IMR-90 (cell line): ENCODE data around the gene CAMTA1. TPM values are rescaled to one million over a fixed set of nuclear protein-coding genes. Genes with fewer than 3 reads are reported as not detected.

Experiments used
- ATAC-seq: fragments of 200-7000 bp; cut with Tn5 transposase; 2 replicates; pipeline ENCODE4 v1.9.1; 2020; ENCODE audit warnings: low read depth, mild to moderate bottlenecking, moderate library complexity
- BruUV-seq: library from RNA; stranded (reverse); fragments of 400-500 nt; replicated peaks from 2 replicates; lab custom pipeline; 2021; lab: Mats Ljungman, UMichigan
- CTCF ChIA-PET: fragments of 300-600 bp; formaldehyde crosslinking; extraction: SDS; loops from one replicate; lab custom pipeline; 2021; ENCODE audit warnings: antibody characterized with exemption; lab: Yijun Ruan, JAX
- POLR2A ChIA-PET: fragments of 300-600 bp; sonication (Branson Sonifier 250); formaldehyde crosslinking; loops from one replicate; lab custom pipeline; 2022; ENCODE audit warnings: antibody characterized with exemption; ENCODE audit not compliant: unreplicated experiment; lab: Charles Lee
- DNase-seq: peaks from one replicate; pipeline ENCODE4 v3.0.0; 2013
- H2AFZ ChIP-seq: replicated peaks from 2 replicates; pipeline ENCODE3; 2013; ENCODE audit warnings: low read length, mild to moderate bottlenecking; ENCODE audit not compliant: poor library complexity
- H2AK5ac ChIP-seq: 2 replicates; pipeline ENCODE4 v1.6.1; 2013; ENCODE audit warnings: low read depth, low read length, inconsistent platforms
- H2AK9ac ChIP-seq: replicated peaks from 2 replicates; pipeline ENCODE3; 2013; ENCODE audit warnings: mild to moderate bottlenecking, low read depth, low read length, moderate library complexity; ENCODE audit not compliant: poor library complexity
- H2BK120ac ChIP-seq: 2 replicates; pipeline ENCODE4 v1.6.1; 2013; ENCODE audit warnings: low read depth, low read length, inconsistent platforms
- H2BK15ac ChIP-seq: 3 replicates; pipeline ENCODE4 v1.6.1; 2013; ENCODE audit warnings: low read depth, low read length, inconsistent platforms
- H2BK20ac ChIP-seq: 2 replicates; pipeline ENCODE4 v1.6.1; 2013; ENCODE audit warnings: low read depth, mild to moderate bottlenecking, inconsistent platforms, low read length, moderate library complexity
- H2BK5ac ChIP-seq: 2 replicates; pipeline ENCODE4 v1.6.1; 2013; ENCODE audit warnings: mild to moderate bottlenecking, low read depth, low read length, inconsistent platforms; ENCODE audit not compliant: poor library complexity, severe bottlenecking
- H3K14ac ChIP-seq: replicated peaks from 2 replicates; pipeline ENCODE4 v1.6.1; 2013; ENCODE audit warnings: low read depth, low read length, inconsistent platforms
- H3K18ac ChIP-seq: 2 replicates; pipeline ENCODE4 v1.6.1; 2013; ENCODE audit warnings: low read depth, low read length, control low read depth
- H3K23ac ChIP-seq: 2 replicates; pipeline ENCODE4 v1.6.1; 2013; ENCODE audit warnings: low read depth, low read length, inconsistent platforms
- H3K27ac ChIP-seq: 2 replicates; pipeline ENCODE4 v1.5.1; 2013; ENCODE audit warnings: mild to moderate bottlenecking, control low read depth, low read length; ENCODE audit not compliant: insufficient read depth
- H3K27me3 ChIP-seq: 2 replicates; pipeline ENCODE4 v1.6.1; 2013; ENCODE audit warnings: low read length; ENCODE audit not compliant: control insufficient read depth, insufficient read depth
- H3K36me3 ChIP-seq: 2 replicates; pipeline ENCODE4 v1.6.1; 2013; ENCODE audit warnings: low read length, mixed read lengths; ENCODE audit not compliant: control insufficient read depth, insufficient read depth
- H3K4ac ChIP-seq: 2 replicates; pipeline ENCODE4 v1.6.1; 2013; ENCODE audit warnings: low read depth, low read length, inconsistent platforms
- H3K4me1 ChIP-seq: 2 replicates; pipeline ENCODE4 v1.6.1; 2013; ENCODE audit warnings: low read length, mixed read lengths; ENCODE audit not compliant: control insufficient read depth, insufficient read depth
- H3K4me2 ChIP-seq: 2 replicates; pipeline ENCODE4 v1.6.1; 2013; ENCODE audit warnings: low read depth, mild to moderate bottlenecking, control low read depth, low read length, moderate library complexity
- H3K4me3 ChIP-seq: 2 replicates; pipeline ENCODE4 v1.5.1; 2013; ENCODE audit warnings: low read depth, mild to moderate bottlenecking, control low read depth, low read length, moderate library complexity; ENCODE audit not compliant: insufficient read depth
- H3K56ac ChIP-seq: 2 replicates; pipeline ENCODE4 v1.6.1; 2013; ENCODE audit warnings: low read length, inconsistent platforms; ENCODE audit not compliant: insufficient read depth; ENCODE audit errors: extremely low read depth
- H3K79me1 ChIP-seq, 2 experiments: 2 replicates each; pipeline ENCODE4 v1.6.1; 2013; ENCODE audit warnings: low read length in 2 of 2, inconsistent platforms in 1 of 2, low read depth in 1 of 2
- H3K9ac ChIP-seq: 2 replicates; pipeline ENCODE4 v1.6.1; 2013; ENCODE audit warnings: low read depth, low read length, control low read depth
- H3K9me1 ChIP-seq: 2 replicates; pipeline ENCODE4 v1.6.1; 2013; ENCODE audit warnings: low read length, inconsistent platforms; ENCODE audit not compliant: insufficient read depth
- H3K9me3 ChIP-seq: 2 replicates; pipeline ENCODE4 v1.6.1; 2013; ENCODE audit warnings: low read length; ENCODE audit not compliant: control insufficient read depth, insufficient read depth
- H4K20me1 ChIP-seq: 2 replicates; pipeline ENCODE4 v1.6.1; 2013; ENCODE audit warnings: low read length, inconsistent platforms; ENCODE audit not compliant: insufficient read depth
- H4K5ac ChIP-seq: 2 replicates; pipeline ENCODE4 v1.6.1; 2013; ENCODE audit warnings: mild to moderate bottlenecking, low read depth, low read length, control low read depth
- H4K8ac ChIP-seq, 2 experiments: 2 replicates each; pipeline ENCODE4 v1.6.1; 2013; ENCODE audit warnings: low read depth in 2 of 2, low read length in 2 of 2, control low read depth in 1 of 2, inconsistent platforms in 1 of 2
- H4K91ac ChIP-seq: 2 replicates; pipeline ENCODE4 v1.6.1; 2013; ENCODE audit warnings: low read depth, low read length, inconsistent platforms; ENCODE audit not compliant: insufficient read depth
- BHLHE40 ChIP-seq: fragments of 150-350 bp; IDR thresholded peaks from 2 replicates; pipeline ENCODE4 v1.6.1; 2016; ENCODE audit warnings: mild to moderate bottlenecking, low read depth, low read length
- CEBPB ChIP-seq: IDR thresholded peaks from 2 replicates; pipeline ENCODE4 v1.6.1; 2012; ENCODE audit warnings: low read depth, low read length, improper control_type of control experiment
- CHD1 ChIP-seq: IDR thresholded peaks from 2 replicates; pipeline ENCODE4 v1.6.1; 2012; ENCODE audit warnings: low read depth, low read length, improper control_type of control experiment
- CTCF ChIP-seq: conservative IDR thresholded peaks from 2 replicates; pipeline ENCODE4 v1.5.1; 2012; ENCODE audit warnings: mild to moderate bottlenecking, low read depth, low read length, improper control_type of control experiment
- ELK1 ChIP-seq: fragments of 150-350 bp; IDR thresholded peaks from 2 replicates; pipeline ENCODE4 v1.6.1; 2016; ENCODE audit warnings: low read depth, mild to moderate bottlenecking, low read length, moderate library complexity, borderline replicate concordance
- FOS ChIP-seq: fragments of 150-350 bp; IDR thresholded peaks from 2 replicates; pipeline ENCODE4 v1.6.1; 2016; ENCODE audit warnings: low read depth, low read length
- MAFK ChIP-seq: IDR thresholded peaks from 2 replicates; pipeline ENCODE4 v1.6.1; 2012; ENCODE audit warnings: low read depth, low read length, improper control_type of control experiment
- MAZ ChIP-seq: IDR thresholded peaks from 2 replicates; pipeline ENCODE4 v1.6.1; 2012; ENCODE audit warnings: low read depth, mild to moderate bottlenecking, low read length, improper control_type of control experiment, moderate library complexity, borderline replicate concordance
- POLR2A ChIP-seq: IDR thresholded peaks from 2 replicates; pipeline ENCODE4 v1.6.1; 2012; ENCODE audit warnings: mild to moderate bottlenecking, low read depth, low read length
- RAD21 ChIP-seq: IDR thresholded peaks from 2 replicates; pipeline ENCODE4 v1.6.1; 2012; ENCODE audit warnings: low read length, improper control_type of control experiment
- RCOR1 ChIP-seq: IDR thresholded peaks from 2 replicates; pipeline ENCODE4 v1.6.1; 2012; ENCODE audit warnings: mild to moderate bottlenecking, low read length, improper control_type of control experiment; ENCODE audit not compliant: insufficient replicate concordance
- RFX5 ChIP-seq: IDR thresholded peaks from 2 replicates; pipeline ENCODE4 v1.8.0; 2012; ENCODE audit warnings: low read depth, mild to moderate bottlenecking, low read length, moderate library complexity
- SMC3 ChIP-seq: fragments of 150-350 bp; IDR thresholded peaks from 2 replicates; pipeline ENCODE4 v1.6.1; 2016; ENCODE audit warnings: low read depth, mild to moderate bottlenecking, antibody characterized with exemption, low read length, moderate library complexity
- USF2 ChIP-seq: fragments of 150-350 bp; IDR thresholded peaks from 2 replicates; pipeline ENCODE4 v1.6.1; 2017; ENCODE audit warnings: mild to moderate bottlenecking, antibody characterized with exemption, low read length, low read depth
- WGBS, 2 experiments: methylation state at CpG; one replicate each; pipeline versions ENCODE4 v1.1.5 to v1.1.7; 2013; ENCODE audit warnings: missing lambda C conversion rate in 2 of 2; ENCODE audit not compliant: insufficient read length in 1 of 2; ENCODE audit errors: extremely low coverage in 2 of 2; 5-methylcytosine and 5-hydroxymethylcytosine counted together
- dilution Hi-C: fragments of 300-500 bp; cut with HindIII; formaldehyde crosslinking; loops from one replicate; pipeline ENCODE4 v1.14.3; 2018; ENCODE audit warnings: low sequenced_read_pairs; ENCODE audit not compliant: unreplicated experiment
- in situ Hi-C: fragments of 300-500 bp; cut with MboI; formaldehyde crosslinking; loops from 3 replicates; pipeline ENCODE4 v1.14.3; 2019; ENCODE audit warnings: low sequenced_read_pairs, inconsistent platforms, mixed read lengths
- intact Hi-C: fragments of 100-400 bp; cut with micrococcal nuclease; formaldehyde crosslinking; loops from 2 replicates; pipeline ENCODE4 v1.10.0; 2022
- polyA plus RNA-seq, 3 experiments: library from polyadenylated mRNA; depleted of rRNA; stranded (reverse); fragments of >200 nt; gene quantifications; 2 replicates each; pipeline ENCODE4 v1.2.3, GENCODE V29; 2012; ENCODE audit warnings: low replicate concordance in 1 of 3
- total RNA-seq: library from RNA; depleted of rRNA; stranded (reverse); fragments of >200 nt; gene quantifications from 2 replicates; pipeline ENCODE4 v1.2.3, GENCODE V29; 2012

The CAMTA1 gene
- total and polyA plus RNA-seq, 2 of the 4 experiments (the other 2 are of a cell fraction) = 35.5 to 74.3 TPM

GRCh38 chr1:7584643-7585042 is 799.4 kb downstream of the CAMTA1 start:
- H3K9ac ChIP-seq = no peak overlapping the region
- H2BK20ac ChIP-seq = no peak overlapping the region
- dilution Hi-C loops (no loop called here), intact Hi-C loops (no loop called here), in situ Hi-C loops (no loop called here)
- H3K36me3 ChIP-seq = no peaks in the 10 kb centered on the region
- H3K9me3 ChIP-seq = peaks cover 3% of the 10 kb centered on the region; the same call in 1 of the 2 replicates
- H3K79me1 ChIP-seq = no peaks in the 10 kb centered on the region
- H3K27ac ChIP-seq = no peak overlapping the region
- DNase-seq (no peak), ATAC-seq (no peak)
- no peak overlapping the region for H4K8ac ChIP-seq
- H3K56ac ChIP-seq = no peak overlapping the region
- H2BK5ac ChIP-seq = no peak overlapping the region
- no TSS peak for BruUV-seq
- H3K4me1 ChIP-seq = no peaks in the 10 kb centered on the region
- H2BK120ac ChIP-seq = no peak overlapping the region
- no peak overlapping the region for H2AK9ac ChIP-seq
- no peak overlapping the region for H2BK15ac ChIP-seq
- CTCF ChIA-PET = no interaction called here
- H2AK5ac ChIP-seq = no peak overlapping the region
- no peak overlapping the region for H3K18ac ChIP-seq
- no peak overlapping the region for H3K14ac ChIP-seq
- TF ChIP-seq CTCF (no peak), RAD21 (no peak), MAFK (no peak), ELK1 (no peak), BHLHE40 (no peak), SMC3 (no peak), RCOR1 (no peak), CHD1 (no peak), FOS (no peak), RFX5 (no peak), POLR2A (no peak), MAZ (no peak), USF2 (no peak), CEBPB (no peak)
- no peak overlapping the region for H4K91ac ChIP-seq
- POLR2A ChIA-PET = no interaction called here
- H4K20me1 ChIP-seq = no peaks in the 10 kb centered on the region
- H3K4me2 ChIP-seq = no peak overlapping the region
- no peak overlapping the region for H3K23ac ChIP-seq
- H3K9me1 ChIP-seq = no peaks in the 10 kb centered on the region
- no peak overlapping the region for H2AFZ ChIP-seq
- no peak overlapping the region for H3K4ac ChIP-seq
- no peak overlapping the region for H4K5ac ChIP-seq
- 100% methylated on average over 1 of the region's 12 CpGs; no CpG with 5 or more reads in 1 of the 2 experiments for WGBS, 2 experiments
- H3K27me3 ChIP-seq = peaks cover 19% of the 10 kb centered on the region
- no peak overlapping the region for H3K4me3 ChIP-seq
